ENCODE measurements around the gene SRSF3. TPM values are rescaled to one million over a fixed set of nuclear protein-coding genes. Genes with fewer than 3 reads are reported as not detected.
A peak's percentile ranks its signal among the peaks of the same experiment; 100 is the strongest.

SRSF3 gene
- total RNA-seq, 1 donor from 2014 or later = 297 TPM

- Histone ChIP-seq H3K9me3 (ENCODE audit: low read depth) (no peaks in the 10 kb centered on the region), H3K36me3 (no peaks in the 10 kb centered on the region), H3K4me2 (no peak overlapping the region), H3F3A (ENCODE audit: low read depth) (no peaks in the 10 kb centered on the region), H3K9ac (no peak overlapping the region), H3K27ac (no peak overlapping the region), H3K79me2 (ENCODE audit: low read depth) (no peaks in the 10 kb centered on the region), H3K4me3 (no peak overlapping the region), H3K27me3 (no peaks in the 10 kb centered on the region), H3K4me1 (no peaks in the 10 kb centered on the region), H4K20me1 (ENCODE audit: low read depth) (no peaks in the 10 kb centered on the region), H2AFZ (replicated peaks) (no peak overlapping the region)
- no peaks in the 10 kb centered on the region for H3K36me3 Mint-ChIP-seq
- peaks cover 4% of the 10 kb centered on the region for H3K4me1 Mint-ChIP-seq
- TF ChIP-seq EZH2 (IDR thresholded peaks at IDR 0.05) = no peak
- no peak for TF ChIP-seq EZH2phosphoT487 (IDR thresholded peaks at IDR 0.05)
- peak; percentile 88 for TF ChIP-seq CTCF (IDR thresholded peaks at IDR 0.05)
- H3K27ac Mint-ChIP-seq = no peak overlapping the region
- peaks cover 4% of the 10 kb centered on the region for H3K27me3 Mint-ChIP-seq (ENCODE audit: insufficient read depth, low read depth)
- peak; percentile 80 for DNase-seq (ENCODE audit: low spot score)
- H3K9me3 Mint-ChIP-seq = no peaks in the 10 kb centered on the region
- no peak overlapping the region for H3K4me3 Mint-ChIP-seq
Observed at GRCh38 chr6:36623547-36624459, 29.6 kb downstream of the SRSF3 start.

- H3K27me3 Mint-ChIP-seq (ENCODE audit: insufficient read depth, low read depth) = peaks cover 4% of the 10 kb centered on the region
Observed at GRCh38 chr6:36624461-36625157, 30.4 kb downstream of the SRSF3 start.

GRCh38 chr6:36625158-36625919, 31.2 kb downstream of the SRSF3 start:
- Histone ChIP-seq H2AFZ (replicated peaks) (no peak overlapping the region), H3K79me2 (ENCODE audit: low read depth) (no peaks in the 10 kb centered on the region), H3K9ac (no peak overlapping the region), H3K4me3 (no peak overlapping the region), H3K4me2 (no peak overlapping the region), H3K27ac (no peak overlapping the region), H3K36me3 (no peaks in the 10 kb centered on the region), H3K4me1 (no peaks in the 10 kb centered on the region), H4K20me1 (ENCODE audit: low read depth) (no peaks in the 10 kb centered on the region), H3K27me3 (no peaks in the 10 kb centered on the region), H3F3A (ENCODE audit: low read depth) (no peaks in the 10 kb centered on the region), H3K9me3 (ENCODE audit: low read depth) (no peaks in the 10 kb centered on the region)
- no peaks in the 10 kb centered on the region for H3K36me3 Mint-ChIP-seq
- peak; percentile 1 for DNase-seq (ENCODE audit: low spot score)
- peaks cover 4% of the 10 kb centered on the region for H3K27me3 Mint-ChIP-seq (ENCODE audit: insufficient read depth, low read depth)
- TF ChIP-seq EZH2phosphoT487 (IDR thresholded peaks at IDR 0.05) = no peak
- no peak for TF ChIP-seq CTCF (IDR thresholded peaks at IDR 0.05)
- TF ChIP-seq EZH2 (IDR thresholded peaks at IDR 0.05) = no peak
- H3K27ac Mint-ChIP-seq = no peak overlapping the region
- H3K9me3 Mint-ChIP-seq = no peaks in the 10 kb centered on the region
- H3K4me1 Mint-ChIP-seq = peaks cover 4% of the 10 kb centered on the region
- H3K4me3 Mint-ChIP-seq = no peak overlapping the region

More at GRCh38 chr6:36624461-36625157, 30.4 kb downstream of the SRSF3 start:
- H3K36me3 Mint-ChIP-seq = no peaks in the 10 kb centered on the region
- H3K4me1 ChIP-seq = no peaks in the 10 kb centered on the region
- H4K20me1 ChIP-seq (ENCODE audit: low read depth) = no peaks in the 10 kb centered on the region
- no peaks in the 10 kb centered on the region for H3F3A ChIP-seq (ENCODE audit: low read depth)
- H3K4me3 ChIP-seq = no peak overlapping the region
- H2AFZ ChIP-seq (replicated peaks) = no peak overlapping the region
- H3K9me3 Mint-ChIP-seq = no peaks in the 10 kb centered on the region
- no peak overlapping the region for H3K9ac ChIP-seq
- H3K27ac Mint-ChIP-seq = no peak overlapping the region
- no peaks in the 10 kb centered on the region for H3K9me3 ChIP-seq (ENCODE audit: low read depth)
- no peaks in the 10 kb centered on the region for H3K36me3 ChIP-seq
- H3K4me1 Mint-ChIP-seq = peaks cover 4% of the 10 kb centered on the region
- H3K79me2 ChIP-seq (ENCODE audit: low read depth) = no peaks in the 10 kb centered on the region
- no peak for TF ChIP-seq EZH2 (IDR thresholded peaks at IDR 0.05)
- H3K4me2 ChIP-seq = no peak overlapping the region
- H3K4me3 Mint-ChIP-seq = no peak overlapping the region
- H3K27me3 ChIP-seq = no peaks in the 10 kb centered on the region
- no peak overlapping the region for H3K27ac ChIP-seq
- DNase-seq (ENCODE audit: low spot score) = no peak

Data from neural progenitor cell (in vitro differentiated cells).